AG10803 (cell line): ENCODE results near the gene BNC2.

ENCODE experiments used
- DNase-seq: peaks from one replicate; pipeline ENCODE4 v3.0.0; 2010; ENCODE audit warnings: low read depth
- H3K4me3 ChIP-seq: 2 replicates; pipeline ENCODE4 v1.5.1; 2011; ENCODE audit warnings: mild to moderate bottlenecking, low read length, control low read depth
- TF ChIP-seq, protein P1 (sequence below): conservative IDR thresholded peaks from 2 replicates; pipeline ENCODE4 v1.5.1; 2011; ENCODE audit warnings: mild to moderate bottlenecking, low read length, control low read depth, inconsistent platforms

BNC2 gene

DNA sequence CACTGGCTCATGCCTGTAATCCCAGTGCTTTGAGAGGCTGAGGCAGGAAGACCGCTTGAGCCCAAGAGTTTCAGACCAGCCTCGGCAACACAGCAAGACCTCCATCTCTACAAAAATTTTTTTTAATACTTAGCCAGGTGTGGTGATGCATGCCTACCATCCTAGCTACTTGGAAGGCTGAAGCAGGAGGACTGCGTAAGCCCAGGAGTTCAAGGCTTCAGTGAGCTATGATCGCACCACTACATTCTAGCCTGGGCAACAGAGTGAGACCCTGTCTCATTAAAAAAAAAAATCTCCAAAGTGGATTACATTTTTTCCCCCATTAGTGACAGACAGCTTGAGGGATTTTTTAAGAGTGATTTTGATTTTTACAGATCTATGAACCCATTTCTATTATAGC, 230.8 kb downstream of the BNC2 start:
- no peak overlapping the region for H3K4me3 ChIP-seq
- TF ChIP-seq, protein P1, sequence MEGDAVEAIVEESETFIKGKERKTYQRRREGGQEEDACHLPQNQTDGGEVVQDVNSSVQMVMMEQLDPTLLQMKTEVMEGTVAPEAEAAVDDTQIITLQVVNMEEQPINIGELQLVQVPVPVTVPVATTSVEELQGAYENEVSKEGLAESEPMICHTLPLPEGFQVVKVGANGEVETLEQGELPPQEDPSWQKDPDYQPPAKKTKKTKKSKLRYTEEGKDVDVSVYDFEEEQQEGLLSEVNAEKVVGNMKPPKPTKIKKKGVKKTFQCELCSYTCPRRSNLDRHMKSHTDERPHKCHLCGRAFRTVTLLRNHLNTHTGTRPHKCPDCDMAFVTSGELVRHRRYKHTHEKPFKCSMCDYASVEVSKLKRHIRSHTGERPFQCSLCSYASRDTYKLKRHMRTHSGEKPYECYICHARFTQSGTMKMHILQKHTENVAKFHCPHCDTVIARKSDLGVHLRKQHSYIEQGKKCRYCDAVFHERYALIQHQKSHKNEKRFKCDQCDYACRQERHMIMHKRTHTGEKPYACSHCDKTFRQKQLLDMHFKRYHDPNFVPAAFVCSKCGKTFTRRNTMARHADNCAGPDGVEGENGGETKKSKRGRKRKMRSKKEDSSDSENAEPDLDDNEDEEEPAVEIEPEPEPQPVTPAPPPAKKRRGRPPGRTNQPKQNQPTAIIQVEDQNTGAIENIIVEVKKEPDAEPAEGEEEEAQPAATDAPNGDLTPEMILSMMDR = no peak
- no peak for DNase-seq

GRCh38 chr9:16637911-16638310, 232.6 kb downstream of the BNC2 start:
- peak; percentile 46 for DNase-seq
- no peak overlapping the region for H3K4me3 ChIP-seq
- TF ChIP-seq, protein P1 = no peak

- TF ChIP-seq, protein P1 = no peak
- DNase-seq = no peak
- no peak overlapping the region for H3K4me3 ChIP-seq
These were observed 233.3 kb downstream of the BNC2 start for GRCh38 chr9:16637218-16637617.

DNA sequence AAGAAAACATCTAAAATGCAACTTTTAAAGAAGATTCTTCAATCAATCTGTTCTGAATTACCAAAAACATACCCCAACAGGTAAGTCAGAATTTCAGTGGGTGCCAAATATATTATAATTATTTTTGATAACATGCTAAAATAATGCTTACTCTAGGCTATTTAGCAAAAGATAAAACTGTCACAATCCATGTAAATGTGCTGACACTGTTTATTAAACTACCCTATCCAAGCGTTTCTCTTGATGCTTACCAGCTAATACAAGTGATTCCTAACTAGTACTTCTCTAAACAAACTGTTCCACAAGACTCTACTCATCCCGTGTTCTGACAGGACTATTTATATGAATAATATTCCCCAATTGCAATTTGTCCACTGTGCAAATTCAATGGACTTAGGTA, 236.7 kb downstream of the BNC2 start:
- TF ChIP-seq, protein P1 = no peak
- no peak overlapping the region for H3K4me3 ChIP-seq
- DNase-seq = no peak

DNA sequence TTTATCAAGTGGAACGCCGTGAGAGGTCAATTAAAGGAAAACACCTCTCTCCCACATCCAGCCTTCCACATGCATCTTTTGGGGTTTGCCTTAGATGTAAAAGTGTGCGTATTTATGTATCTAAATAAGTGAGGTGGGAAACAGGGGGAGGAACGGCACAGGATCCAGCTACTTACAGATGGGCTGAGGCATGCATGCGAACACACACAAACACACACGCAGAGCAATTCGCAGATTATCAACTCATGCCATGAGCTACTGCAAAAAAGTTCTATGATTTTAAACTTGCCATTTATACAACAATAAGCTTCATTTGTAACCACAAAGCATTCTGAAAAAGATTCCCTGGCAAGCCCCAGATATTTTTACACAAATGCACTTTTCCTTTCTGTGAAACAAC, 242.1 kb downstream of the BNC2 start:
- TF ChIP-seq, protein P1 = no peak
- peak; percentile 57 for DNase-seq
- H3K4me3 ChIP-seq = peak overlapping the region; percentile 11

- 0 out of 2 replicates have a peak overlapping the region, but pooled peaks have one; percentile 11 for H3K4me3 ChIP-seq
- TF ChIP-seq, protein P1 = no peak
- peak; percentile 98 for DNase-seq
These were observed 242.5 kb downstream of the BNC2 start for GRCh38 chr9:16627967-16628366.

- H3K4me3 ChIP-seq = no peak overlapping the region
- peak; percentile 40 for DNase-seq
These were observed 242.9 kb downstream of the BNC2 start for GRCh38 chr9:16627521-16627920.

More at GRCh38 chr9:16627521-16627920, 242.9 kb downstream of the BNC2 start:
- TF ChIP-seq, protein P1 = no peak
